Fibroblast of pulmonary artery (primary cell): Measurements from ENCODE around the gene CAPS.

Source experiments
- DNase-seq: peaks from one replicate; pipeline ENCODE4 v3.0.0-alpha.2; 2010; ENCODE audit warnings: low read depth
- H3K4me3 ChIP-seq: replicated peaks from 2 replicates; pipeline ENCODE4 v1.5.1; 2011; ENCODE audit warnings: low read depth, mild to moderate bottlenecking, control low read depth, low read length, moderate library complexity
- CTCF ChIP-seq: IDR thresholded peaks from 2 replicates; pipeline ENCODE4 v1.5.1; 2011; ENCODE audit warnings: mild to moderate bottlenecking, control low read depth, low read length, inconsistent platforms; ENCODE audit errors: missing control alignments

Gene CAPS

GRCh38 chr19:5893907-5894703 is 19.9 kb upstream of the CAPS start:
- no peak for TF ChIP-seq CTCF

GRCh38 chr19:5894704-5895349 is 19.2 kb upstream of the CAPS start:
- DNase-seq: no peak
- H3K4me3 ChIP-seq: no peak overlapping the region
- no peak for TF ChIP-seq CTCF

More at GRCh38 chr19:5893907-5894703, 19.9 kb upstream of the CAPS start:
- H3K4me3 ChIP-seq: no peak overlapping the region
- DNase-seq: no peak

- no peak overlapping the region for H3K4me3 ChIP-seq
- no peak for DNase-seq
- no peak for TF ChIP-seq CTCF
Observed at GRCh38 chr19:5895409-5895808, 18.6 kb upstream of the CAPS start.

- TF ChIP-seq CTCF: no peak
- DNase-seq: no peak
- H3K4me3 ChIP-seq: no peak overlapping the region
Observed at GRCh38 chr19:5895890-5896289, 18.2 kb upstream of the CAPS start.

GRCh38 chr19:5896365-5897076 is 17.5 kb upstream of the CAPS start:
- TF ChIP-seq CTCF: no peak
- no peak for DNase-seq

GRCh38 chr19:5897189-5897969 is 16.7 kb upstream of the CAPS start:
- DNase-seq: no peak
- TF ChIP-seq CTCF: no peak
- H3K4me3 ChIP-seq: no peak overlapping the region

More at GRCh38 chr19:5896365-5897076, 17.5 kb upstream of the CAPS start:
- H3K4me3 ChIP-seq: no peak overlapping the region
